Fibroblast of lung (primary cell): ENCODE results near the gene CLEC4G. TPM values are rescaled to one million over a fixed set of nuclear protein-coding genes. Genes with fewer than 3 reads are reported as not detected.

Source experiments
- DNase-seq, 2 donors: peaks; one replicate each; pipeline versions ENCODE4 v3.0.0 to v3.0.0-alpha.2; 2010; ENCODE audit warnings: low read depth in 2 of 2
- H2AFZ ChIP-seq: 2 replicates; pipeline ENCODE4 v1.5.1; 2012; ENCODE audit warnings: low read length, control low read depth, inconsistent platforms
- H3K27ac ChIP-seq: 2 replicates; pipeline ENCODE4 v1.5.1; 2011; ENCODE audit warnings: low read length, control low read depth; ENCODE audit not compliant: insufficient read depth
- H3K27me3 ChIP-seq: 2 replicates; pipeline ENCODE4 v1.5.1; 2011; ENCODE audit warnings: mild to moderate bottlenecking, low read length; ENCODE audit not compliant: control insufficient read depth, insufficient read depth
- H3K36me3 ChIP-seq: 2 replicates; pipeline ENCODE4 v1.5.1; 2011; ENCODE audit warnings: low read length; ENCODE audit not compliant: control insufficient read depth, insufficient read depth
- H3K4me1 ChIP-seq: 2 replicates; pipeline ENCODE4 v1.5.1; 2011; ENCODE audit warnings: low read length; ENCODE audit not compliant: control insufficient read depth, insufficient read depth; ENCODE audit errors: extremely low read depth
- H3K4me2 ChIP-seq: 2 replicates; pipeline ENCODE4 v1.5.1; 2011; ENCODE audit warnings: low read length, control low read depth; ENCODE audit not compliant: insufficient read depth; ENCODE audit errors: extremely low read depth
- H3K4me3 ChIP-seq, 4 experiments: fragments of 200-600 bp in 1 of 4; sonication (generic) in 1 of 4; replicated peaks in 1 of 4; 2 replicates each; pipeline ENCODE4 v1.5.1; 2011 to 2016; ENCODE audit warnings: low read length in 4 of 4, low read depth in 3 of 4, mild to moderate bottlenecking in 3 of 4, control low read depth in 2 of 4, inconsistent platforms in 1 of 4, mixed read lengths in 1 of 4; ENCODE audit not compliant: insufficient read depth in 1 of 4; ENCODE audit errors: control extremely low read depth in 1 of 4
- H3K79me2 ChIP-seq: 2 replicates; pipeline ENCODE4 v1.5.1; 2012; ENCODE audit warnings: mild to moderate bottlenecking, low read length, inconsistent platforms; ENCODE audit not compliant: control insufficient read depth, insufficient read depth
- H3K9ac ChIP-seq: 2 replicates; pipeline ENCODE4 v1.5.1; 2011; ENCODE audit warnings: mild to moderate bottlenecking, low read length, control low read depth; ENCODE audit not compliant: insufficient read depth
- H3K9me3 ChIP-seq: 2 replicates; pipeline ENCODE4 v1.5.1; 2012; ENCODE audit warnings: low read depth, low read length; ENCODE audit not compliant: control insufficient read depth, insufficient read depth
- H4K20me1 ChIP-seq: 2 replicates; pipeline ENCODE4 v1.5.1; 2011; ENCODE audit warnings: low read length; ENCODE audit not compliant: control insufficient read depth, insufficient read depth; ENCODE audit errors: extremely low read depth
- CTCF ChIP-seq, 2 donors: IDR thresholded peaks in 1 of 2; conservative IDR thresholded peaks in 1 of 2; 1 replicate in 1 of 2; 2 replicates in 1 of 2; pipeline ENCODE4 v1.5.1; 2011 to 2012; ENCODE audit warnings: low read length in 2 of 2, control low read depth in 1 of 2, inconsistent platforms in 1 of 2, low read depth in 1 of 2, mild to moderate bottlenecking in 1 of 2
- EZH2 ChIP-seq: IDR thresholded peaks from 2 replicates; pipeline ENCODE4 v1.5.1; 2012; ENCODE audit warnings: low read length, control low read depth, mild to moderate bottlenecking; ENCODE audit errors: missing control alignments
- polyA plus RNA-seq, 2 donors: library from polyadenylated mRNA; depleted of rRNA in 1 of 2; stranded (reverse) in 1 of 2; unstranded in 1 of 2; fragments of >200 nt; gene quantifications; 2 replicates each; pipeline ENCODE4 v1.2.1, GENCODE V29; 2011 to 2012; ENCODE audit warnings: missing spikeins in 1 of 2
- total RNA-seq: library from RNA; depleted of rRNA; stranded (reverse); fragments of >200 nt; gene quantifications from 2 replicates; pipeline ENCODE4 v1.2.1, GENCODE V29; 2014

Gene CLEC4G
- total and polyA plus RNA-seq, 2 donors (not counting 1 experiment from before 2014, with no cell fraction given), result not detected

GRCh38 chr19:7772752-7773291, 40.9 kb upstream of the CLEC4G start:
- Histone ChIP-seq H3K79me2 (no peaks in the 10 kb centered on the region), H4K20me1 (no peaks in the 10 kb centered on the region), H3K27me3 (no peaks in the 10 kb centered on the region), H3K9ac (no peak overlapping the region), H3K27ac (no peak overlapping the region), H3K36me3 (no peaks in the 10 kb centered on the region), H3K4me1 (no peaks in the 10 kb centered on the region), H3K4me2 (no peak overlapping the region), H3K9me3 (no peaks in the 10 kb centered on the region), H2AFZ (no peak overlapping the region), H3K4me3 (no peak overlapping the region)
- TF ChIP-seq EZH2 (no peak), CTCF (conservative IDR thresholded peaks at IDR 0.05 in 1 of 2, IDR thresholded peaks at IDR 0.05 in 1 of 2; ENCODE audit: low read depth in 1 of 2, low read length in 2 of 2) (no peak)
- peak in 1 of 2 donors; percentile 60 for DNase-seq

DNA sequence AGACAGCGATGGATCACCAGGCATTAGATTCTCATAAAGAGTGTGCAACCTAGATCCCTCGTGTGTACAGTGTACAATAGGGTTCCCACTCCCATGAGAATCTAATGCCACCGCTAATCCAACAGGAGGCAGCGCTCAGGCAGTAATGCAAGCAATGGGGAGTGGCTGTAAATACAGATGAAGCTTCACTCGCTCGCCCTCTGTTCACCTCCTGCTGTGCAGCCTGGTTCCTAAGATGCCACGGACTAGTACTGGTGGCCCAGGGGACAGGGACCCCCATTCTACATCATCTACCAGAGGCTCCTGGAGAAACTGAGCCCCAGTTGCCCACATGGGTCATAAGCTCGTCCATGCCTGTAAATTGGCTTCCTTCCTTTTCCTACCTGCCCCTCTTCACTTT, 39.2 kb upstream of the CLEC4G start:
- Histone ChIP-seq H3K9ac (no peak overlapping the region), H4K20me1 (no peaks in the 10 kb centered on the region)
- TF ChIP-seq CTCF (conservative IDR thresholded peaks at IDR 0.05 in 1 of 2, IDR thresholded peaks at IDR 0.05 in 1 of 2; ENCODE audit: low read depth in 1 of 2, low read length in 2 of 2), result no peak
- TF ChIP-seq EZH2, result no peak

GRCh38 chr19:7769171-7769570, 37.3 kb upstream of the CLEC4G start:
- no peak overlapping the region for H3K27ac ChIP-seq
- H3K4me3 ChIP-seq, result no peak overlapping the region
- no peaks in the 10 kb centered on the region for H3K4me1 ChIP-seq
- H3K79me2 ChIP-seq, result no peaks in the 10 kb centered on the region
- DNase-seq, result no peak
- H3K4me2 ChIP-seq, result no peak overlapping the region
- no peaks in the 10 kb centered on the region for H3K9me3 ChIP-seq
- no peaks in the 10 kb centered on the region for H4K20me1 ChIP-seq
- no peak overlapping the region for H2AFZ ChIP-seq
- no peaks in the 10 kb centered on the region for H3K36me3 ChIP-seq
- no peak overlapping the region for H3K9ac ChIP-seq
- TF ChIP-seq CTCF (conservative IDR thresholded peaks at IDR 0.05 in 1 of 2, IDR thresholded peaks at IDR 0.05 in 1 of 2; ENCODE audit: low read depth in 1 of 2, low read length in 2 of 2) (no peak), EZH2 (no peak)
- no peaks in the 10 kb centered on the region for H3K27me3 ChIP-seq

More for the DNA sequence above, 39.2 kb upstream of the CLEC4G start:
- Histone ChIP-seq H3K79me2 (no peaks in the 10 kb centered on the region), H3K9me3 (no peaks in the 10 kb centered on the region), H2AFZ (no peak overlapping the region), H3K4me1 (no peaks in the 10 kb centered on the region), H3K36me3 (no peaks in the 10 kb centered on the region), H3K4me2 (no peak overlapping the region), H3K27me3 (no peaks in the 10 kb centered on the region), H3K4me3 (no peak overlapping the region), H3K27ac (no peak overlapping the region)
- DNase-seq, result no peak
